ES-I3 (cell line): Measurements from ENCODE around the gene NDUFV1.
A peak's percentile ranks its signal among the peaks of the same experiment; 100 is the strongest.
"Not testable (repeated sequence)": the region's sequence is repeated elsewhere in the genome, so short reads cannot be mapped to it uniquely, and the experiment has no call there.

ENCODE experiments used
- H3K36me3 ChIP-seq: 2 replicates; pipeline ENCODE4 v1.6.1; 2013; ENCODE audit warnings: mild to moderate bottlenecking, low read length, control low read depth, moderate library complexity; ENCODE audit not compliant: insufficient read depth
- H3K4me1 ChIP-seq: 2 replicates; pipeline ENCODE4 v1.6.1; 2013; ENCODE audit warnings: mild to moderate bottlenecking, control low read depth, low read length; ENCODE audit not compliant: insufficient read depth
- H3K9ac ChIP-seq: 2 replicates; pipeline ENCODE4 v1.6.1; 2013; ENCODE audit warnings: low read depth, mild to moderate bottlenecking, low read length, moderate library complexity
- H3K9me3 ChIP-seq: 2 replicates; pipeline ENCODE4 v1.6.1; 2013; ENCODE audit warnings: mild to moderate bottlenecking, low read length, moderate library complexity; ENCODE audit not compliant: control insufficient read depth, insufficient read depth

NDUFV1 gene

DNA sequence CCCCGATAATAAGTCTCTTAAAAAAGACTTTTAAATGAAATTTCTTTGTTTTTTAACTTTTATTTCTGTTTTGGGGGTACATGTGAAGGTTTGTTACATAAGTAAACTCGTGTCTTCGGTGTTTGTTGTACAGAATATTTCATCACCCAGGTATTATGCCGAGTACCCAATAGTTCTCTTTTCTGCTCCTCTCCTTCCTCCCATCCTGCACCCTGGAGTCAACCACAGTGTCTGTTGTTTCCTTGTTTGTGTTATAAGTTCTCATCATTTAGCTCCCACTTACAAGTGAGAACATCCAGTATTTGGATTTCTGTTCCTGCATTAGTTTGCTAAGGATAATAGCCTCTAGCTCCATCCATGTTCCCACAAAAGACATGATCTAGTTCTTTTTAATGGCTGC is 24.7 kb upstream of the NDUFV1 start:
- peaks cover 18% of the 10 kb centered on the region for H3K4me1 ChIP-seq

DNA sequence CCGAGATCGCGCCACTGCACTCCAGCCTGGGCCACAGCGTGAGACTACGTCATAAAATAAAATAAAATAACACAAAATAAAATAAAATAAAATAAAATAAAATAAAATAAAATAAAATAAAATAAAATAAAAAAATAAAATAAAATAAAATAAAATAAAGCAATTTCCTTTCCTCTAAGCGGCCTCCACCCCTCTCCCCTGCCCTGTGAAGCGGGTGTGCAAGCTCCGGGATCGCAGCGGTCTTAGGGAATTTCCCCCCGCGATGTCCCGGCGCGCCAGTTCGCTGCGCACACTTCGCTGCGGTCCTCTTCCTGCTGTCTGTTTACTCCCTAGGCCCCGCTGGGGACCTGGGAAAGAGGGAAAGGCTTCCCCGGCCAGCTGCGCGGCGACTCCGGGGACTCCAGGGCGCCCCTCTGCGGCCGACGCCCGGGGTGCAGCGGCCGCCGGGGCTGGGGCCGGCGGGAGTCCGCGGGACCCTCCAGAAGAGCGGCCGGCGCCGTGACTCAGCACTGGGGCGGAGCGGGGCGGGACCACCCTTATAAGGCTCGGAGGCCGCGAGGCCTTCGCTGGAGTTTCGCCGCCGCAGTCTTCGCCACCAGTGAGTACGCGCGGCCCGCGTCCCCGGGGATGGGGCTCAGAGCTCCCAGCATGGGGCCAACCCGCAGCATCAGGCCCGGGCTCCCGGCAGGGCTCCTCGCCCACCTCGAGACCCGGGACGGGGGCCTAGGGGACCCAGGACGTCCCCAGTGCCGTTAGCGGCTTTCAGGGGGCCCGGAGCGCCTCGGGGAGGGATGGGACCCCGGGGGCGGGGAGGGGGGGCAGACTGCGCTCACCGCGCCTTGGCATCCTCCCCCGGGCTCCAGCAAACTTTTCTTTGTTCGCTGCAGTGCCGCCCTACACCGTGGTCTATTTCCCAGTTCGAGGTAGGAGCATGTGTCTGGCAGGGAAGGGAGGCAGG is 23.2 kb upstream of the NDUFV1 start, which contains the start of gene GSTP1:
Gene GSTP1 (plus strand): TSS at position 566 of the 958 bp plus-strand sequence. CDS start 32 bp downstream, at position 598.
- peaks cover 15% of the 10 kb centered on the region; the same call in 1 of the 2 replicates for H3K36me3 ChIP-seq
- peaks cover 18% of the 10 kb centered on the region for H3K4me1 ChIP-seq
- H3K9me3 ChIP-seq, result no peaks in the 10 kb centered on the region

More for the DNA sequence above, 24.7 kb upstream of the NDUFV1 start:
- no peak overlapping the region for H3K9ac ChIP-seq
- H3K9me3 ChIP-seq, result no peaks in the 10 kb centered on the region
- H3K36me3 ChIP-seq, result peaks cover 15% of the 10 kb centered on the region; the same call in 1 of the 2 replicates

DNA sequence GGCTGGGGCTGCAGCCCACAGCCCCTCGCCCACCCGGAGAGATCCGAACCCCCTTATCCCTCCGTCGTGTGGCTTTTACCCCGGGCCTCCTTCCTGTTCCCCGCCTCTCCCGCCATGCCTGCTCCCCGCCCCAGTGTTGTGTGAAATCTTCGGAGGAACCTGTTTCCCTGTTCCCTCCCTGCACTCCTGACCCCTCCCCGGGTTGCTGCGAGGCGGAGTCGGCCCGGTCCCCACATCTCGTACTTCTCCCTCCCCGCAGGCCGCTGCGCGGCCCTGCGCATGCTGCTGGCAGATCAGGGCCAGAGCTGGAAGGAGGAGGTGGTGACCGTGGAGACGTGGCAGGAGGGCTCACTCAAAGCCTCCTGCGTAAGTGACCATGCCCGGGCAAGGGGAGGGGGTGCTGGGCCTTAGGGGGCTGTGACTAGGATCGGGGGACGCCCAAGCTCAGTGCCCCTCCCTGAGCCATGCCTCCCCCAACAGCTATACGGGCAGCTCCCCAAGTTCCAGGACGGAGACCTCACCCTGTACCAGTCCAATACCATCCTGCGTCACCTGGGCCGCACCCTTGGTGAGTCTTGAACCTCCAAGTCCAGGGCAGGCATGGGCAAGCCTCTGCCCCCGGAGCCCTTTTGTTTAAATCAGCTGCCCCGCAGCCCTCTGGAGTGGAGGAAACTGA is 22.4 kb upstream of the NDUFV1 start:
- peaks cover 18% of the 10 kb centered on the region for H3K4me1 ChIP-seq
- peaks cover 15% of the 10 kb centered on the region; the same call in 1 of the 2 replicates for H3K36me3 ChIP-seq
- no peaks in the 10 kb centered on the region for H3K9me3 ChIP-seq
- peak overlapping the region; percentile 96 for H3K9ac ChIP-seq

More for the DNA sequence above, 23.2 kb upstream of the NDUFV1 start, which contains the start of gene GSTP1:
- peak within 1 kb of the TSS; percentile 96 for H3K9ac ChIP-seq

DNA sequence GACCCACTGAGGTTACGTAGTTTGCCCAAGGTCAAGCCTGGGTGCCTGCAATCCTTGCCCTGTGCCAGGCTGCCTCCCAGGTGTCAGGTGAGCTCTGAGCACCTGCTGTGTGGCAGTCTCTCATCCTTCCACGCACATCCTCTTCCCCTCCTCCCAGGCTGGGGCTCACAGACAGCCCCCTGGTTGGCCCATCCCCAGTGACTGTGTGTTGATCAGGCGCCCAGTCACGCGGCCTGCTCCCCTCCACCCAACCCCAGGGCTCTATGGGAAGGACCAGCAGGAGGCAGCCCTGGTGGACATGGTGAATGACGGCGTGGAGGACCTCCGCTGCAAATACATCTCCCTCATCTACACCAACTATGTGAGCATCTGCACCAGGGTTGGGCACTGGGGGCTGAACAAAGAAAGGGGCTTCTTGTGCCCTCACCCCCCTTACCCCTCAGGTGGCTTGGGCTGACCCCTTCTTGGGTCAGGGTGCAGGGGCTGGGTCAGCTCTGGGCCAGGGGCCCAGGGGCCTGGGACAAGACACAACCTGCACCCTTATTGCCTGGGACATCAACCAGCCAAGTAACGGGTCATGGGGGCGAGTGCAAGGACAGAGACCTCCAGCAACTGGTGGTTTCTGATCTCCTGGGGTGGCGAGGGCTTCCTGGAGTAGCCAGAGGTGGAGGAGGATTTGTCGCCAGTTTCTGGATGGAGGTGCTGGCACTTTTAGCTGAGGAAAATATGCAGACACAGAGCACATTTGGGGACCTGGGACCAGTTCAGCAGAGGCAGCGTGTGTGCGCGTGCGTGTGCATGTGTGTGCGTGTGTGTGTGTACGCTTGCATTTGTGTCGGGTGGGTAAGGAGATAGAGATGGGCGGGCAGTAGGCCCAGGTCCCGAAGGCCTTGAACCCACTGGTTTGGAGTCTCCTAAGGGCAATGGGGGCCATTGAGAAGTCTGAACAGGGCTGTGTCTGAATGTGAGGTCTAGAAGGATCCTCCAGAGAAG is 21.6 kb upstream of the NDUFV1 start:
- peaks cover 15% of the 10 kb centered on the region; the same call in 1 of the 2 replicates for H3K36me3 ChIP-seq
- no peaks in the 10 kb centered on the region for H3K9me3 ChIP-seq
- H3K9ac ChIP-seq, result peak overlapping the region; percentile 96
- H3K4me1 ChIP-seq, result peaks cover 18% of the 10 kb centered on the region

DNA sequence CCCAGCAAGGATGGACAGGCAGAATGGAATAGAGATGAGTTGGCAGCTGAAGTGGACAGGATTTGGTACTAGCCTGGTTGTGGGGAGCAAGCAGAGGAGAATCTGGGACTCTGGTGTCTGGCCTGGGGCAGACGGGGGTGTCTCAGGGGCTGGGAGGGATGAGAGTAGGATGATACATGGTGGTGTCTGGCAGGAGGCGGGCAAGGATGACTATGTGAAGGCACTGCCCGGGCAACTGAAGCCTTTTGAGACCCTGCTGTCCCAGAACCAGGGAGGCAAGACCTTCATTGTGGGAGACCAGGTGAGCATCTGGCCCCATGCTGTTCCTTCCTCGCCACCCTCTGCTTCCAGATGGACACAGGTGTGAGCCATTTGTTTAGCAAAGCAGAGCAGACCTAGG is 20.8 kb upstream of the NDUFV1 start:
- Histone ChIP-seq H3K36me3 (peaks cover 15% of the 10 kb centered on the region; the same call in 1 of the 2 replicates), H3K4me1 (peaks cover 18% of the 10 kb centered on the region), H3K9me3 (no peaks in the 10 kb centered on the region), H3K9ac (no peak overlapping the region)

DNA sequence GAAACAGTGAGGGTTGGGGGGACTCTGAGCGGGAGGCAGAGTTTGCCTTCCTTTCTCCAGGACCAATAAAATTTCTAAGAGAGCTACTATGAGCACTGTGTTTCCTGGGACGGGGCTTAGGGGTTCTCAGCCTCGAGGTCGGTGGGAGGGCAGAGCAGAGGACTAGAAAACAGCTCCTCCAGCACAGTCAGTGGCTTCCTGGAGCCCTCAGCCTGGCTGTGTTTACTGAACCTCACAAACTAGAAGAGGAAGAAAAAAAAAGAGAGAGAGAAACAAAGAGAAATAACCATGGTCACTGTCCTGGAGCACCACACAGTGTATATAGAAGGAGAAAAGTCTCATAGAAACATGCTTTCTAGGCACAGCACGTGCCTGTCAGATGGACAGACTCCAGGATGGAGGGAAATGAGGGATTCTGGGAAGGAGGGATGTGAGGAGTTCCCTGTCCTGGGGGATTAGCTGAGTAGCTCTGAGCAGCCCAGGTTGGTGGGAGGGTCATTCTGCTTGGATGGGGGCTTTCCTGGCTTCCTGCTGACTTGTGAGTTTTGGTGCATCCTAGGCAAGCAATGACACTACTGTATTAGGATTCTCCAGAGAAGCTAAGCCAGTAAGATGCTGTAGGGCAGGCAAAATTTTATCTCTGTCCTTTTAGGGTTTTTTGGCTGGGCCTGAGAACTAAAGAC is 20.0 kb upstream of the NDUFV1 start:
- H3K36me3 ChIP-seq, result peaks cover 15% of the 10 kb centered on the region; the same call in 1 of the 2 replicates
- no peaks in the 10 kb centered on the region for H3K9me3 ChIP-seq
- peaks cover 16% of the 10 kb centered on the region for H3K4me1 ChIP-seq
- no peak overlapping the region for H3K9ac ChIP-seq

DNA sequence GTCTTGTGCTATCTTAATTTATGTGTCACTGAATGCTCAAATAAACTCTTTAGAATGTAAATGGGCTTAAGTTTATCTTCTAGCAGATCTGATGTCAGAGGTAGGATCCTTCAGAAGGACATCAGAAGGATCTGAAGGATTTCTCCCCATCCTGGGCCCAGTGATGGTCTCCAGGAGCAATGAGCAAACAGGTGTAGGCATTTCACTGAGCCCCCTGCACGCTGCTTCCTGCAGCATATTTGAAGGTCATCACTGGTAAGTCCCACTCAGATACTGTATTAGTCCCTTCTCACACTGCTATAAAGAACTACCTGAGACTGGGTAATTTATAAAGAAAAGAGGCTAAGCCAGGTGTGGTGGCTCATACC is 18.6 kb upstream of the NDUFV1 start:
- Histone ChIP-seq H3K36me3 (peaks cover 15% of the 10 kb centered on the region; the same call in 1 of the 2 replicates), H3K9ac (no peak overlapping the region), H3K9me3 (no peaks in the 10 kb centered on the region), H3K4me1 (peaks cover 5% of the 10 kb centered on the region; the same call in 1 of the 2 replicates)

DNA sequence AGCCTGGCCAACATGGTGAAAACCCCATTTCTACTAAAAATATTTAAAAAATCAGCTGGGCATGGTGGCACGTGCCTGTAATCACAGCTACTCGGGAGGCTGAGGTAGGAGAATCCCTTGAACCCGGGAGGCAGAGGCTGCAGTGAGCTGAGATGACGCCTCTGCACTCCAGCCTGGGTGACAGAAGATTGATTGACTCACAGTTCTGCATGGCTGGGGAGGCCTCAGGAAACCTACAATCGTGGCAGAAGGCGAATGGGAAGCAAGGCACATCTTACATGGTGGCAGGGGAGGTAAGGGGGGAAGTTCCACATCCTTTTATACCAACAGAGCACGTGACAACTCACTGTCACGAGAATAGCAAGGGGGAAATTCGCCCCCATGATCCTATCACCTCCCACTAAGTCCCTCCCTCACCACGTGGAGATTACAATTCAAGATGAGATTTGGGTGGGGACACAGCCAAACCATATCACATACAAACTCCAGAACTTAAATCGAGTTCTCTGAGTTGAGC is 17.8 kb upstream of the NDUFV1 start:
- H3K9ac ChIP-seq, H3K9me3 ChIP-seq, H3K4me1 ChIP-seq: not testable (repeated sequence)
- peaks cover 15% of the 10 kb centered on the region; the same call in 1 of the 2 replicates for H3K36me3 ChIP-seq

DNA sequence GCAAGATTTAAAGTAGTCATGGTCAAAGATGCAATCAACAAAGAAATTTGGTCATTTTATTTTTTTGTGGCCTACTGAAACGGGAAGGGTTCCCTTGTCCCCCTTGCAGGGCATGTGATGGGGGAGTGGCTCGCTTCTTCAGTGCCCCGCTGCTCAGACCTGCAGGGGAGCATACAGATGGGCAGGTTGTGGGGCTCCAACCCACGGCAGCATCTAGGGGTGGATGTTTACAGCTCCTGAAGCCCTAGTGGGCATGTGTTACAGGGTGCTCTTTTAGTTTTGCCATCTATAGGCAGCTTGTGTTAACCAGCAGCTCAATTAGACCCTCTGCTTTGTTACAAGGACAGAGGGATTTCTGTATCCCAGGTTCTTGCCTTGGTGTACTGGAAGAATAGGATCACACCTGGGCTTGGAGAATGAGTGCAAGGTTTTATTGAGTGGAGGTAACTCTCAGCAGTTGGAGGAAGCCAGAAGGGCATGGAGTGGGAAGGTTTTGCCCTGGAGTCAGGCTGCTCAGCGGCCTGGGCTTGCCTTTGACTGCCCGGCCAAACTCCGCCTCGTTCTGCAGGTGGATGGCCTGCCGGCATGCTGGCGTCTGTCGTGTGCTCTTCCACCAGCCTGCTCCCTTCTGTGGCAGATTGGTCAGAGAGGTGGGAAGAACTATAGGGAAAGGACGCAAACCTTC is 13.7 kb upstream of the NDUFV1 start:
- no peaks in the 10 kb centered on the region; the same call in 1 of the 2 replicates for H3K4me1 ChIP-seq
- H3K36me3 ChIP-seq, result no peaks in the 10 kb centered on the region
- H3K9ac ChIP-seq, result no peak overlapping the region
- H3K9me3 ChIP-seq, result no peaks in the 10 kb centered on the region

DNA sequence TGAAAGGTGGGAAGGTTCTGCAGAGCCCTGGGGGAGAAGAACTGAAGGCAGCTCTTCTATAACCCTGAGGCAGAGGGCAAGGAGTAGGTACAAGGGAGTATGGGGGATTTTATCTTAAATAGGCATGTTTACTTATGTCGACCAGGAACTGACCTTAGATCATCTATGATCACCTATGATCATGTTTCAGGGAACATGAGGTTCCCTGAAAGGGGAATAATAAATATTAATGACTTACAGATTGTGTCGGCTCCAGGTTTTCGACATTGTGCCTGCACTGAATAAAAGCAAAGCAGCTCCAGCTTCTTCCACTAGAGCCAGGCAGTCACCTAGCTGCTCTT is 13.2 kb upstream of the NDUFV1 start:
- H3K4me1 ChIP-seq, result no peaks in the 10 kb centered on the region; the same call in 1 of the 2 replicates
- H3K9me3 ChIP-seq, result no peaks in the 10 kb centered on the region
- H3K9ac ChIP-seq, result no peak overlapping the region
- no peaks in the 10 kb centered on the region for H3K36me3 ChIP-seq

DNA sequence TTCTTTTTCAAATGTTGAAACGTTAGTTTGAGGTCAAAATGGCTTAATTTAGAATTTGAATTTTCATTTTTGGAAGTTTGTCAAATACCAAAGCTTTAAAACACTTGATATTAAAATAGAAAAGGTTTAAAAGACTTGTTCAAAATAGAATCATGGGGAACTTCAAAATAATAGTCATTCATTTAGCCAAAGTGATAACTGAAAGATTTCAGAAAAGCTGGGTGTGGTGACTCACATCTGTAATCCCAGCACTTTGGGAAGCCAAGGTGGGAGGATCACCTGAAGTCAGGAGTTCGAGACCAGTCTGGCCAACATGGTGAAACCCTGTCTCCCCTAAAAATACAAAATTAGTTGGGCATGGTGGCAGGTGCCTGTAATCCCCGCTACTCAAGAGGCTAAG is 12.3 kb upstream of the NDUFV1 start:
- no peaks in the 10 kb centered on the region for H3K36me3 ChIP-seq
- H3K9me3 ChIP-seq, result peaks cover 5% of the 10 kb centered on the region
- H3K9ac ChIP-seq, result no peak overlapping the region
- H3K4me1 ChIP-seq, result no peaks in the 10 kb centered on the region; the same call in 1 of the 2 replicates

DNA sequence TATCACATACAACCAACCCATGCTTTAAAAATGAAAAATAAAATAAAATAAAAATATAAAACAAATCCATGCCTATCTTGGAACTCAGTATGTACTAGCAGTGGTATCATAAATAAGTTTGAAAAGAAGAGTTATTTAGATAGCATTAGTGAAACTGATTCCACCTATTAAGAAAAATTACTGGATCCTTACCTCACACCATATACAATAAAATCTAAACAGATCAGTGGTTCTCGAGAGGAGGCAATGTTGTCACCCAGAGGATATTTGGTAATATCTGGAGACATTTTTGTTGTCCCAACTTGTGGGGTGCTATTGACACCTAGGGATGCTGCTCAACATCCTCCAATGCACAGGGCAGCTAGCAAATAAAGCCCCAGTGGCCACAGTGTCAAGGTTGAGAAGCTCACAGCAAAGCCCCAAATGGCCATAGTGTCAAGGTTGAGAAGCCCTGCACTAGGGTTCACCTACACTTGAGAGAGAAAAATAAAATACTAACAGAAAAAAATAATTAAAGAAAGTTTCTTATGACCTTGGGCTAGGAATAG is 9.9 kb upstream of the NDUFV1 start:
- no peaks in the 10 kb centered on the region for H3K36me3 ChIP-seq
- no peak overlapping the region for H3K9ac ChIP-seq
- H3K9me3 ChIP-seq, result peaks cover 5% of the 10 kb centered on the region
- H3K4me1 ChIP-seq, result no peaks in the 10 kb centered on the region; the same call in 1 of the 2 replicates
